ENCODE measurements around the gene PDIA3.
"Not testable (repeated sequence)": the region's sequence is repeated elsewhere in the genome, so short reads cannot be mapped to it uniquely, and the experiment has no call there.

Gene PDIA3

GRCh38 chr15:43800286-43801141 is 54.3 kb downstream of the PDIA3 start, which contains the start of gene HYPK:
Gene HYPK (plus strand): TSS chr15:43800599. CDS start chr15:43800623, 24 bp downstream.
- Histone ChIP-seq H3K9ac (ENCODE audit: low read length) (peak within 1 kb of the TSS; percentile 91), H3K9me3 (ENCODE audit: control insufficient read depth, low read length) (no peaks in the 10 kb centered on the region), H3K36me3 (ENCODE audit: control insufficient read depth, insufficient read depth, low read length) (peaks cover 5% of the 10 kb centered on the region), H3K4me1 (ENCODE audit: control insufficient read depth, insufficient read depth, low read length) (peaks cover 42% of the 10 kb centered on the region), H3K4me3 (ENCODE audit: low read length) (peak within 1 kb of the TSS; percentile 95), H3K27me3 (ENCODE audit: control insufficient read depth, insufficient read depth, low read length) (no peaks in the 10 kb centered on the region)

- not testable (repeated sequence) for H3K27me3 ChIP-seq (ENCODE audit: control insufficient read depth, insufficient read depth, low read length); H3K9me3 ChIP-seq (ENCODE audit: control insufficient read depth, low read length); H3K4me3 ChIP-seq (ENCODE audit: low read length); H3K9ac ChIP-seq (ENCODE audit: low read length); H3K36me3 ChIP-seq (ENCODE audit: control insufficient read depth, insufficient read depth, low read length)
- peaks cover 38% of the 10 kb centered on the region for H3K4me1 ChIP-seq (ENCODE audit: control insufficient read depth, insufficient read depth, low read length)
These were observed 56.4 kb downstream of the PDIA3 start for GRCh38 chr15:43802676-43803075.

- Histone ChIP-seq H3K9me3 (ENCODE audit: control insufficient read depth, low read length) (no peaks in the 10 kb centered on the region), H3K36me3 (ENCODE audit: control insufficient read depth, insufficient read depth, low read length) (peaks cover 8% of the 10 kb centered on the region), H3K9ac (ENCODE audit: low read length) (no peak overlapping the region)
These were observed 62.3 kb downstream of the PDIA3 start for GRCh38 chr15:43808435-43808950.

GRCh38 chr15:43808960-43809678 is 62.9 kb downstream of the PDIA3 start:
- peaks cover 8% of the 10 kb centered on the region for H3K36me3 ChIP-seq (ENCODE audit: control insufficient read depth, insufficient read depth, low read length)
- H3K4me1 ChIP-seq (ENCODE audit: control insufficient read depth, insufficient read depth, low read length): no peaks in the 10 kb centered on the region
- no peak overlapping the region for H3K9ac ChIP-seq (ENCODE audit: low read length)
- H3K9me3 ChIP-seq (ENCODE audit: control insufficient read depth, low read length): no peaks in the 10 kb centered on the region
- no peaks in the 10 kb centered on the region for H3K27me3 ChIP-seq (ENCODE audit: control insufficient read depth, insufficient read depth, low read length)
- no peak overlapping the region for H3K4me3 ChIP-seq (ENCODE audit: low read length)

More at GRCh38 chr15:43808435-43808950, 62.3 kb downstream of the PDIA3 start:
- no peaks in the 10 kb centered on the region for H3K4me1 ChIP-seq (ENCODE audit: control insufficient read depth, insufficient read depth, low read length)
- no peak overlapping the region for H3K4me3 ChIP-seq (ENCODE audit: low read length)
- no peaks in the 10 kb centered on the region for H3K27me3 ChIP-seq (ENCODE audit: control insufficient read depth, insufficient read depth, low read length)

GRCh38 chr15:43815064-43815463 is 68.8 kb downstream of the PDIA3 start:
- H3K4me3 ChIP-seq (ENCODE audit: low read length); H3K4me1 ChIP-seq (ENCODE audit: control insufficient read depth, insufficient read depth, low read length); H3K36me3 ChIP-seq (ENCODE audit: control insufficient read depth, insufficient read depth, low read length); H3K27me3 ChIP-seq (ENCODE audit: control insufficient read depth, insufficient read depth, low read length); H3K9ac ChIP-seq (ENCODE audit: low read length); H3K9me3 ChIP-seq (ENCODE audit: control insufficient read depth, low read length): not testable (repeated sequence)

GRCh38 chr15:43821505-43821904 is 75.3 kb downstream of the PDIA3 start:
- Histone ChIP-seq H3K36me3 (ENCODE audit: control insufficient read depth, insufficient read depth, low read length) (peaks cover 4% of the 10 kb centered on the region), H3K9ac (ENCODE audit: low read length) (no peak overlapping the region), H3K9me3 (ENCODE audit: control insufficient read depth, low read length) (no peaks in the 10 kb centered on the region), H3K4me3 (ENCODE audit: low read length) (no peak overlapping the region), H3K4me1 (ENCODE audit: control insufficient read depth, insufficient read depth, low read length) (peaks cover 13% of the 10 kb centered on the region), H3K27me3 (ENCODE audit: control insufficient read depth, insufficient read depth, low read length) (no peaks in the 10 kb centered on the region)

Measured in mucosa of stomach (tissue), 1 donor.